CD4-positive, alpha-beta T cell treated with Interleukin-10 for 1 hour (primary cell): ENCODE measurements around the gene LITAFD.
A peak's percentile ranks its signal among the peaks of the same experiment; 100 is the strongest.
"Not testable (repeated sequence)": the region's sequence is repeated elsewhere in the genome, so short reads cannot be mapped to it uniquely, and the experiment has no call there.

ENCODE experiments used
- DNase-seq: peaks from one replicate; pipeline ENCODE4 v3.0.0-alpha.2; 2020

Gene LITAFD

DNA sequence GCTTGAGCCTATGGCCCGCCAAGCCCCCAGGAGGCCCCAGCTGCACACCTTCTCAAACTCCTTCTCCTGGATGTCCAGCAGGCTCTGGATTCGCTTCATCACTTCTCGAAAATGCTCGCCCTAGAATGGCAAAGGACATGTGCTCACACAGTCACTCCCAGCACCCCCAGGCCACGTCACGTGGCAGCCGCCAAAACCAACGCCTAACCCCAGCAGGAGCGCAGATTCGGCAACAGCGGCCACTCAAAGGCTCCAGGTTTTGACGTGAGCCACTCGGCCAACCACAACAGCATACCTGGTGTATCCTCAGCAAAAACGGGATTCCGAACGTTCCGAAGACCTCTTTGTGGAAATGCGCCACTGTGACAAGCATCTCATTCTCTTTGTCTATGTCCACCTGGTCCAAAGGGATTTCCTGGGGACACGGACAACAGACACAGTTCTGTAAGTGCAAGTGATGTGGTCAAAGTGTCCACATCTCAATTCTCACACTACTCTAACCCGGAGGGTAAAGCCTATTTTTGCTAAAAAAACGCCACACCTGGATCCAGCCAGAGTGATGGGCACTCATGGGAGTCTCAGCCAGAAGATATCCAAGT is 12.7 kb downstream of the LITAFD start:
- no peak for DNase-seq

DNA sequence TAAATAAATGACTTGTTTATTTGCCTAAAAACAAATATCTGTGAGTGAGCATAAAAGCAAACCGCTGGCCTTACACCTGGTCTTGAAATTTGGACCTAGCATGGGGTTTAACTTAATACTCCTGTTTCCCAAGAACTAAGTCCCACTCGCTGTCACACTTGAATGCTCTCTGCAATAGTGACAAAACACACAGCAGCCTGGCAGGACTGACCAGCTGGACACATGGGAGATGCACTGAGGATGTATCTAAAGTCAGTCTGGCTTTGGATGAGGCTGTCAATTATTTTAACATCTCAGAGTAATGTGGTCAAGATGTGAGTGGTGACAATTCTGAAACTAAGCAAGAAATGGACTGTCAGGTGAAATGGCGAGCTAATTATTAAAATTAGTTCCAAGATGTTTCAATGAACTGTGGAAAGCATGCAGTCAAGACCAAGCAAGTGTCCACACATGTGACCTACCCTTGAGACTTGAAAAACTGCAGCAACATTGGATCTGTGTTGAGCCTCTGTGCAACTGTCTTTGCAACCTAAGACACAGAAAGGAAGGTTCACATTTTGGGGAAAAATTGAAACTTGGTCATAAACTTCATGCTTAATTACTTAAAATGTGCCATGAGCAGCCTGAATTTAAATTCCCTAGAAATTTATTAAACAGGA is 16.6 kb downstream of the LITAFD start:
- DNase-seq: no peak

DNA sequence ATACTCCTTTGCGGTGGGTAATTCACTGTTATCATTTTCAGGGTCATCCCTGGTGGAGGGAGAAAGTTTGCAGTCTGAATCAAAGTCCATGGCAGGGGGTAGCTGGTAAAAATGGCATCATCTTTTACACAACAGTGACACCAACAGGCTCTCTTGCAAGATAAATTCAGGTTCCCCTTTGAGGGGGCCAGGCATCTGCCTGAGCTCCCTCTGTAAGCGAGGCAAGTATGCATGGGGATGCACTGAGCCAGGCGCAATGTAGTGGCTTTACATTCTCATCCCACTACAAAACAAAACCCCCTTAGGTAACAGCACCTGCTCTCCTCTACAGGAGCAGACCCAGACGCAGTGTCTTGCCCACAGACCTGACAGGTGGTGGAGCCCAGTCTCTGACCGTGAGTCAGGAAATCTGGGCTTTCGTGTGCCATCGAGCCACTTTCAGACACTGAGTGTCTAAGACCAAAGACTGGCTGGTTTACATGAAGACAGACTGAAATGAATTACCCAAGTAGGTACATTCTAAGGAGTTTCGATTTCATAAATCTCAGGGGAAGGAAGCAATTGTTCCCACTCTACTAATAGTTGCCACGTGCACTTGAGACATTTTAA is 17.7 kb downstream of the LITAFD start:
- DNase-seq: no peak

DNA sequence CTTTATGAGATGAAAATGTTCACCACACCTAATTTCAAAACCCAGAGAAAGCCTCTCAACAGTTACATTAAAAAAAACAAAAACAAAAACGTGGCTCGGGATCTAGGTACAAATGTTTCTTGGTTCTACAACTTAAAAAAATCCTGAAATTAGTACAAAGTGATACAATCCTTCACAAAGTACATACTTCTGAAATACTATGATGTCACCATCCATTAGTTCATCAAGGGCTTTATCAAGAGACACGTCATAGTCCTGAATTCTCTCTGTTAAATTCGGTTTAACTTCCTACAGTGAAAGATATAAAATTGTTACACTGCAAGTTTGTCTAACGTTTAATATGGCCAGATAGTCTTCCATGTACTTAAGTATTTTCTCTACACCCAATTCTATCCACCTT is 18.2 kb downstream of the LITAFD start:
- no peak for DNase-seq

DNA sequence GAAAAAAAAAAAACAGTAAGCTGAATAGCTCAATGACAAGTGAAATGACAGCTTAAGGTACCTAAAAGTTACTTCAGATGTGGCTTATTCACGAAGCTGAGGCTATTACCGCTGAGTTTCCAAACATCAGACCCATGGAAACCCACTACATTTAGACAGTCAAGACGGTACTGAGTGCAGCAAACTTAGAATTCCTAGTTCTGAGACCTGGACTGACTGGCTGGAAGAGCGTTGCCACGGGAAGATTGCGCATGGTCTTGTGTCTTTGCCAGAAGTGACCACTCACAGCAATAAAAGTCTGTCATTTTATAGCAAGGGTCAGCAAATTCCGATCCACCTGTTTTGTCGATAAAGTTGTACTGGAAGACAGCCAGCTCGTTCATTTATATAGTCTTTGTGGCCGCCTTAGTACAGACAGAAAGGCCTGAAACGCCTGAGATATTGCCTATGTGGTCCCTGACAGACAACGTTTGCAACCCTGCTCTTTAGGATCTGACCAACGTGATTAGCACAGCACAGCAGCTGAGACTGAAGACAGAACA is 19.2 kb downstream of the LITAFD start:
- DNase-seq: no peak

DNA sequence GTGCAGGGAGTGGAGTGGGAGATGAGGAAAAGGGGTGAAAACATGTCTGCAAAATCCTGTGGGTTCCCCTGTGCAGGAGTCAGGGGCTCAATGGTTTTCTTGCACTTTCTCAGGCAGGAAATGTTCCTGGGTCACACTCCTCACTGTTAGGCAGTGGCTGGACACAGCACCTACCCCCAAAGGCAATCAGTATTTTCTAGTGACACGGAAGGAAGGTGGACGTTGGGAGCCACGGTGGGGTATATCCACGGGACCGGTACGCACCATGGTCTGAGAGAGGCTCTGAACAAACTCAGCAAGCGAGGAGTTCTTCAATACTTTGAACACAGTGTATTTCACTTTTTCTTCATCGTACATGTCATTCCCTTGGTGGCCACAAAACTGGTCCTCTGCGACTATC is 20.9 kb downstream of the LITAFD start:
- no peak for DNase-seq

DNA sequence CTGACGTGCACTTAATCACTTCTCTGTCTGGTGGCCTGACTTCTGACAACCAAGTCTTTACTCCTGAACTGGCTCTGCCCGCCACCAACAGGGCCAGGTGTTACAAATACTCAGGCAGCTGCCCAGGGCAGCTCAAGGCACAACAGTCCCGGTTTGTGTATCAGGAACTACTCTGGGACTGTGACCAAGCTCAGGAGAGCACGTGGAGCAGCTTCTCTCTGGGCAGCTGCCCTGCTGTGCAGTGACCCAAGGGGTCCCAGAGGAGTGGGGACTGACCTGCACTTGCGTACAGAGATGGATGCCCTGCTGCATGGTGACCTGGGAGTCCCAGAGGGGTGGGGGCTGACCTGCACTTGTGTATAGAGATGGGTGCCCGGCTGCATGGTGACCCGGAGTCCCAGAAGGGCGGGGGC is 21.9 kb downstream of the LITAFD start:
- DNase-seq: no peak

DNA sequence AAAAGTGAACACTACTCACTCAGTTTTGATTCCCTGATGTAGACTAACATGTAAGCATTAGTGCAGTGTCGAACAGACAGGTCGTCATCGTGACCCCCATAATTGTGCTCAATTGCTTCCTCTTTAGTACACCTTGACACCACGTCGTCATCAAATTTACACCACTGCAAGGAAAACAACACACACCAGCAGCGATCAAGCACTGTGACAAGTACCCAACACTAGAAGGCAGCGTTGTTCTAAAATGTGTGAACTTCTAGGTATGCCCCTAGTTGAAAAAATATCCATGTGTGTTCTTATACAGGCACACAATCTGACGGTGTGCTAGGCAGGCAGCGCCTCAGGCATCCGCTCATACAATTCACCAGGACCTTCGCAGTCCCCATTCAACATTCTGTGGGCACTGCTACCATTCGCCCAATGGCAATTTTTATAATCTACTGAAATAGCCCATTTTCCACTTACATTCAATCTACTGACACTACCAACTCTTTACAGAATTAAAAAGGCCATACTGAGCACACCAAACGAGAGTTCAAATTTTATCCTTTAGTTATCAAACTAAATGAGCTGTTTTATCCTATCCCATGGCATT is 23.1 kb downstream of the LITAFD start:
- peak; percentile 35 for DNase-seq

DNA sequence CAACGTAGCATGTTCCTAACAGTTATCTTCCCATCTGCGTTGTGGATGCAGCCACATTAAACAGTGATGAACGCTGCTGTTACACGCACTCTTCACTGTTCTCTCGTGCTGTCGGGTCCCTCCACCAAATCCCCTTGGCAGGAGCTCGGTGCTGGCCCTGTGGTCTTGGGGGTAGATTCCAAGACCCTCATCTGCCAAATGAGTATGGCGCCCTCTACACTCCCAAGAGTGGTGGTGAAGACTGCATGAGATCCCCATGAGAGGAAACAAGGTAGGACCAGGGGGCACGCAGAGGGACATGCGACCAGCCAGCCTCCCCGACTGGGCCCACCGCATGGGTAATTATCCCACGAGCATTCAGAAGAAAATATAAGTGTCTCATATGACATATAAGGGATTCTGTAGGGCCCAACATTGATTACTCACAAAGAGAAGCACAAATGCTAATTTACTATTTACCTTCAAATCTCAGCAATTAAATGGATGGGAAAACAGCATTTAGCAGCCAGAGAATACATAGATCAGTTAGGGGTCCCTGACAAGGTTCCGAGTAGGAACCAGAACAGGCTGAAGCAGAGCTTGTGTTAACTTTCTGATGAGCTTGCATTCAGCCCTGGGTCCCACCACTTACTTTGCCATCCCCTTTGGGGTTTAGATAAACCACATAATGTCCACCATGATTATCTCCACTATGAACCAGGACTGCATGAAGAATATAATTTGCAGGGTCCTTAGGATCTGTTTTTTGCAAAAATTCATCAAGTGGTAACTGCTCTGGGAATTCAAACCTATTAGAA is 23.8 kb downstream of the LITAFD start:
- no peak for DNase-seq

DNA sequence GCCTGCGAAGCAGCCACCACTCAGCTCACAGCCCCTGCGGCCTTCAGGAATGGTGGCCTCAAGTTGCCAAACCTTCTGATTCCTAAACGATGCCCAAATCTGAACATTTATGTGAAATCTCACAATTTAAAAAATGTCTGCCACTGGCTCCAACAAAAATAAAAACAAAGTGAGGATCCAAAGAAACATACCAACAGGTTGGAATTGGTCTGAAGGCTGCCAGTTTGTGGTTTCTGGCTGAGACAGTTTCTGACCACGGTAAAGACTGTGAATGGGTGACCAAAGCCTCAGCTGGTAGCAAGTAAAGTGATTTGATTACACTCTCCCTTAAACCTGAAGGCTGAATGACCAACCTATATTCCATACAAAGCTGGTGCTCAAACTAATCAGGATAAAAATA is 24.9 kb downstream of the LITAFD start:
- DNase-seq: no peak

DNA sequence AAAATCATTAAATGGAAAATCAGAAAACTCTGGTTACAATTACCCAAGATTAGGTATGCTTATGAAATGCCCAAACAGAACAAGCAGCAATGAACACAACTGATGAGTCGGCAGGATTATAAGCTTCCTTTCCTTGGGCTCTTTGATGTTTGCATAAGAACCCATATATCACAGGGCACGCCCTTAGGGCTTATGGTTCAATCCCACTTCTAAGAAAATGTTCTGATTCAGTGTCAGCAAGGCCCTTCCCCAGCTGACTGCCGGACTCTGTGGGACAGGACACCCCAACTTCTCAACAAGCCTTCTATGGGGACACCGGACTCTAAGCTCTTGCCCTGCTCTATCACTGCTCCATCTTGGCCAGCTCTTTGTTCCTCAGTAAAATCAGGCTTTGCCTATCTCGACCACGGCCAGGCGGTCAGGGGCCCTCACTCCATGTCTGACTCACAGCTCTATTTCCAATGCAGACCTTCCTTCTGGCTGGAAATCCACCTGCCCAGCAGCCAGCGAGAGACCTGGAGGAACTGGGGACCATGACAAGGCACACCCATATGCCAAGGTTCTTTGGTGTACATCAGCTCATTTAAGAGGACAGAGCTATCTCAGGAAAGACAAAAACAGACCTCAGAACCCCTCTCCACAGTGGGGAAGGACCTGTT is 26.8 kb downstream of the LITAFD start:
- no peak for DNase-seq

DNA sequence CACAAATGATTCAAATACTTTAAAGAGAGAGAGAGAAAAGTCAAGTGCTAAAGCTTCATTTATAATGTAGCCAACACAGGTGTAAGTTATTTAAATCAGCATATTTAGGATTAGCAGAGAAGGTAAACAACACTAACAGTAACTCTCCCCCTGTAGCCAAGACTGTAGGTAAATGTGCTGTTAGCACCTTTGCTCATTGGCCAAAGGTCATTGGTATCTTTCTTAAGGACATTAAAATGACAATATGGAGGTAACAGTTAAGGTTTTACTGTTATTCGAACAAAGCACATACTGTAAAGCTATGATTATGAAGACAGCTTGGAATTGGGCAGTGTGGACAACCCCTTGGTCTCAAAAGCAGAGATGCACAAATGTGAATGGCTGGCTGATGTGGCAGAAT is 28.7 kb downstream of the LITAFD start:
- DNase-seq: no peak

DNA sequence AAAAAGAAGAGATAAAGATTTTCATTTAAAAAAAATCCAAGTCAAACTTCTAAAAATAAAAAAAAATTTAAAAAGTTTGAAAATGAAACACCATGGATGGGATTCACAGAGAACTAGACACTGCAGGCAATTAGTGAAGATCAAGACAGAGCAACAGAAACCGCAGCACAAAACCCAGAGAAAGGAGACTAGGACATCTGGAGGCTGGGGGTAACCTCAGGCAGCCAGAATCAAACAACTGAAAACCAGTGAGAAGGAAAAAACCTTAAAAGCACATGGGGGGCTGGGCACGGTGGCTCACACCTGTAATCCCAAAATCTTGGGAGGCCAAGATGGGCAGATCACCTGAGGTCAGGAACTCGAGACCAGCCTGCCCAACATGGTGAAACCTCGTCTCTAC is 30.6 kb downstream of the LITAFD start:
- DNase-seq: no peak

DNA sequence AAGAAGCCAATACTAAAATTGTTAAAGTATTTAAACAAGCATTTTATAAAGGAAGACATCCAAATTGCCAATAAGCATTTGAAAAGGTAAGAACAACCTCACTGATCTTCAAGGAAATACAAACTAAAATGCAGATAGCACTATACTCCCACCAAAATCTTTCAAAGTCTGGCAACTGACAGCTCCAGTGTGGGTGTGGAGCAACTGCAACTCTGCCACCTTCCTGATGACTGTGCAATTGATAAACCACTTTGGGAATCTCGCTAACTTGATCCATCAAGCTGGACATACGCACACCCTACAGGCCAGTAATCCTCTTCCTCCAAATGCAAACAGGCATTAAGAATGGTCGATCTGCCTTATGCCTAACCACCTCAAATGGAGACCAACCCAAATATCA is 31.9 kb downstream of the LITAFD start:
- no peak for DNase-seq

DNA sequence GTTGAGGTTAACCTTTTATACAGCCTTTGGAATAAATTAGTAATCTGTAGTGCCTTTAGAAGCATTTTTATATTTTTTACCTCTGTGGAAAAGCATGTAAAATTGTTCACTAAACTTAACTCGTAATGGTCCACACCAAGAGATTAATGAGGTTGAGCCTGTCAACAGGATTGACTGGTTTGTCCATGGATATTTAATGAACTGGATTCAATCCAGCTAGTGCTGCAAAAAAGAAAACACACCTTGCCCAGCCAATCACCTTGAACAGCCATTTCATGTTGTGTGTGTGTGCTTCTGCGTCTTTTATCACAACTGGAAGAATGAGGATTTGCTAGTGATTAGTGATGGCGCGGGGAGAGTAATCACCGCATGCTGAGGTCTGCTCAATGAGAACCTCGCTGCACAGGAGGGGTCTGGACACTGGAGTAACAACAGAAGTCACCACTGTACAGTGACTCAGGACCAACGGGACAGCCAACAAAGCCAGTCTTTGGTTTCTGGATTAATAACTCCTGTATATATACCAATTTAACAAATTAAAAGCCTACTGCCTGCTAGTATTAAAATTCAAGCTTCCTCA is 33.7 kb downstream of the LITAFD start:
- DNase-seq: no peak

DNA sequence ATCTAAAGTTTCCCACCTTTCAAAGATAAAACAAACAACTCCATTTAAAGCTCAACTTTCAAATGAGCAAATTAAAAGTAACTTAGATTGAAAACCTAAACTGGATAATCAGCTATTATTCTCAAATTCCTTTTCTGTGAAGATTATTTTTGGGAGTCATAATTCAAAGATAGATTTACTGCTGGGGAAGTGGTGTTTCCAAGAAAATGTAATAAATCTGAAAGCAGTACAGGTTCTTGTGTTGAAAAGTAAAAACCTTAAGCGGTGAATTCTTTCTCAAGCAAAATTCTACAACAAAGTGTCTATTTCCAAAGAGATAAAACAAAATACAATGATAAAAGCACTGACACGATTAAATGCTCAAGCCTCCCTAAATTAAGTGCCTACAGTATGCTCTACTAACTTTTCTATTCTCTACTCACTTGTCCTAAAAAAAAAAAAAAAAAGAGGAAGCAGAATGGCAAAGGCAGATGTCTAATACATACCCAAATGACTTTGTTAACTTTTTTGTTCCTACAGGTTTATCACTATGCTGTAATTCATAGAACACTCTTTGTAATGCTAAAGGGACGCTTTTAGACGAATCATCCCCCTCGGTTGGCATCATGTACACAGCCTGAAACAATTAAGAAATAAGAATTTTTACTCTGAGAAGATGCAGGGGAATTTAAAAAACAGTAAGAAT is 34.5 kb downstream of the LITAFD start:
- no peak for DNase-seq

DNA sequence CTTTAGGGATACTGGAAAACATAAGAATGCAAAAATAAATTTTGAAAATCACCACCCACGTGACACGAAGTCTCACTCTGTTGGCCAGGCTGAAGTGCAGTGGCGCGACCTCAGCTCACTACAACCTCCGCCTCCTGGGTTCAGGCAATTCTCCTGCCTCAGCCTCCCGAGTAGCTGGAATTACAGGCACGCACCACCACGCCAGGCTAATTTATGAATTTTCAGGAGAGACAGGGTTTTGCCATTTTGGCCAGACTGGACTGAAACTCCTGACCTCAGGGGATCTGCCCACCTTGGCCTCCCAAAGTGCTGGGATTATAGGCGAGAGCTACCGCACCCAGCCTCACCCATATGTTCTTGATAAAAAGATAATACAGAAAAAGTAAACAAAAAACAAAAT is 35.2 kb downstream of the LITAFD start:
- not testable (repeated sequence) for DNase-seq

DNA sequence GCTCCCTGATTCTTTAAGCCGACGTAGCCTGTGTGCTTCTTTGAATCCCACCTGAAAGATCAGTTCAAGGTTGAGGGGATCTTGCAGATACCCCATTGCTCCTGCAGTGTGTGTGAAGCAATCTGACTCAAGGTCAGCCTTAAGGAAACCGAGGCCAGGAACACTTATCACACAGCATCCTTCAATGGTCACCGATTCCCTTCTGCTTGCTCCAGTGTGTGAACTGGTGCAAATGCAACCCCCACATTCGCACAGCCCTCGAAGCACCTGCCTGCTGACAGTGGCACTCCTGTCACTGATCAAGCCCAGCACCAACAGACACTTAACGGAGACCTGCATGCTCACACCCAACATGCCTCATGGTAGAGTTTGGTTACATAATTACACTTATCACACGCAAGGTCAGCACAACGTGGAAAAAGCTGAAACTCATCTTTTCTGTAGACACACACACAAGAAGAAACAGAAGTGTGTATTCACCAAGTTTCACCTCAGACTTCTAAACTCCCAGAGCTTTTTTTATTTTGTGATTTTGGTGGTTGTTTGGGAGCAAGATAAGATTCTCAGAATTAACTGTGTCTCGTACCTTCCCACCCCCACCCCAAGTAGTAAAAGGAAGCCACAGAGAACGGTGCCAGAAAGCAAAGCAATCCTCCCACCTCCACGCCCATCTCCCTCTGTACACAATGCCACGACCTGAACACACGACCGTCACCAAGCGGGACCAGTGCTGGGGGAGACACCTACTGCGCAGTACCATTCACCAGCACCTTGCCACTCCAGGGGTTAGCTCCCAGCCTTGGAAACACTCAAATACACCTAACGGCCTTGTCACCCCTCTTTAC is 37.2 kb downstream of the LITAFD start:
- DNase-seq: no peak

DNA sequence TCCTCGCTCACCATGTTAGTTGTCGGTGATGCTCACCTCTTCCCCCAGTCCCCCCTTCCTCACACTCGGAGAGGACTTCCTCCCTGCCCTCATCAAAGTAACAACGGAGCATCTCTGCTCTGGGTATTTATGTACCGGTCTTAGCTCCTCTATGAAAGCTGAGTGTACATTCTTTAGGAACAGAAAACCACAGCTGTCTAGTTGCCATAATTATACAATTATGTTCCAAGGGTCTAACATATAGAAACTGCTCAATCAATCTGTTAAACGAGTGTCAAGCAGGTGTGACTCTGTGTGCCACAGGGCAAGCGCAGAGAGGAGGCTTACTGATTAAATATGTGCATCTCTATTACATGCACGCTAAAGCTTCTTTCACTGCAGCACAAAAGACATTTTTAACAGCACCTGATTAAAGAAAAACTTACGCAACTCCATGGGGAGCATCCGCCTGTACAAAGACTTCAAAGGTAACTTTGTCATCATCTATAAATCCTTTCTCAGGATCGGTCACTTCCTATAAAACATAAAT is 37.8 kb downstream of the LITAFD start:
- DNase-seq: no peak

DNA sequence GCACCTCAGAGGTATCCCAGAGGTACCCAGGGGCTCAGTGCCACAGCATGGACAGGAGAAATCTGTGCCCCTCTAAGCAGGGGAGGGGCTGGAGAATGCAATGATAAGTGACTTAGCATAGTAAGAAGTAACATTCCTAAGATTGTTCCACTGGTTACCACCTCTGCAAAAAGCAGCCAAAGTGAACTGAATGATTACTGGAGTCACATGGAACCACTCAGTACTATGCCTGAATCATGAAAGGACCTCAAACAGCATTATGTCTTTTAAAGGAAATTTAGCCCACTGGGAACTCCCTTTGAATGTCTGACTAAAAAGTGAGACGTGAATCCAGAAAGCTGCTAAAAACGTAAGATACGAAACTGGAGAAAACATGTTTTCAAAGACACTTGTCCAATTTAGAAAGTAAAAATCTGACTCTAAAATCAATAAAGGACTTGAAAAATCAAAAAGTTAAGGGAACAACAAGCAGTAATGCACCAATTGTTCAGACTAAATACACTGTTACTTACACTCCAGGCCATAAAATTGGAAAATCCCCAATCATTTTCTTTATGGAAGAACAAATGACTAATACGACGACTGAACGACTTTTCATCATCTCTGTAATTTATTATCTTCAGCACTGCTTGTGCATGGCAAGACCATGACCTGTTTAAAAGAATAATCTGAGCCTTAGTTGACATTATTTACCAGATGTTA is 38.6 kb downstream of the LITAFD start:
- DNase-seq: no peak
